HL-60/S4 treated with retinoic acid at 250 ng/mL for 4 days and 3 days (cell line): ENCODE results near the gene SLAIN2.

Experiments
- in situ Hi-C: fragments of 300-500 bp; cut with MboI; formaldehyde crosslinking; loops from 2 replicates; pipeline ENCODE4 v1.7.0; 2022; ENCODE audit warnings: low sequenced_read_pairs

SLAIN2 gene

GRCh38 chr4:48332661-48333060 is 8.7 kb upstream of the SLAIN2 start:
- in situ Hi-C loops: no loop called here

- in situ Hi-C loops: no loop called here
These were observed 7.7 kb upstream of the SLAIN2 start for GRCh38 chr4:48333587-48333986.

- in situ Hi-C loops: no loop called here
These were observed 7.1 kb upstream of the SLAIN2 start for GRCh38 chr4:48334236-48334635.

DNA sequence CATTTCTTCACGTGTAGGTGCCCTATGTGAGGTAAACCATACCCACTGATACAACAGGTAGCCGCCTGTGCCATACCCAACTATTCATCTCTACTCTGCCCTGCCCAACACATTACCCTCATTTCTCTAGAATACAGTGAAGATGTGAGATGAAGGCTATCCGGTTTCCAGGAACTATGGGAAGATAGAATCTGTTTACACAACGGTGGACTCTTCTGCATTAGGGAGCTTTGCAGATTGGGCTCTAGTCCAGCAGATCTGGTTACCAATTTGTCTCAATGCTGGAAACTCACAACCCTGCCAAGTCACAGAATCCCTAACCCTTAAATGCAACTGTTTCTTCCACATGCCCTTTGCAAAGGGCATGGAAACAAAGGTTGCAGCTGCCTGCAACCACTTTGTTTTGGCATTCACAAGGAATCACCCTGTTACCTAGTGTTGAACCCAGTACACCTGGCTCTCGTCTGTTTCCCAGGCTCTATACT is 6.4 kb upstream of the SLAIN2 start:
- in situ Hi-C loops: no loop called here

GRCh38 chr4:48336146-48336870 is 5.0 kb upstream of the SLAIN2 start:
- in situ Hi-C loops: no loop called here

DNA sequence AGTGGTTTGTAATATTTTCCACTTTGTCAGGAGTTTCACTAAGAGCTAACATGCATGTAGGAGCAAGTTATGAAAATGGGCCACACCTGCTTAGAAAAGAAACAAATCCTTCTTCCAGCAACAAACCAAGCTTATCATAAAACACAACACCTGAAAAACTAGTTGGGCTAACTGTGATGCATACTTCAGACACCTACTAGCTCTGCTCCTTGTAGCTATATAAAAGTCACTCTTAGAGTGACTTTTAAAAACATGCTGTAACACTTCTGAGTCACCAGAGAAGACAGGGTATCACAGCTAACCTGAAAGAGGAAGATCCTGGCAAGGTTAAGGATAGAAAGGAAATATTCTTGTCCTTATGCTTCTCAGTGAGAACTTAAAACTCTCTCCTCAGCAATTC is 3.6 kb upstream of the SLAIN2 start:
- in situ Hi-C loops: no loop called here

GRCh38 chr4:48339642-48340041 is 1.7 kb upstream of the SLAIN2 start:
- in situ Hi-C loops: no loop called here

- in situ Hi-C loops: no loop called here
These were observed 909 bp upstream of the SLAIN2 start for GRCh38 chr4:48340276-48340964.

DNA sequence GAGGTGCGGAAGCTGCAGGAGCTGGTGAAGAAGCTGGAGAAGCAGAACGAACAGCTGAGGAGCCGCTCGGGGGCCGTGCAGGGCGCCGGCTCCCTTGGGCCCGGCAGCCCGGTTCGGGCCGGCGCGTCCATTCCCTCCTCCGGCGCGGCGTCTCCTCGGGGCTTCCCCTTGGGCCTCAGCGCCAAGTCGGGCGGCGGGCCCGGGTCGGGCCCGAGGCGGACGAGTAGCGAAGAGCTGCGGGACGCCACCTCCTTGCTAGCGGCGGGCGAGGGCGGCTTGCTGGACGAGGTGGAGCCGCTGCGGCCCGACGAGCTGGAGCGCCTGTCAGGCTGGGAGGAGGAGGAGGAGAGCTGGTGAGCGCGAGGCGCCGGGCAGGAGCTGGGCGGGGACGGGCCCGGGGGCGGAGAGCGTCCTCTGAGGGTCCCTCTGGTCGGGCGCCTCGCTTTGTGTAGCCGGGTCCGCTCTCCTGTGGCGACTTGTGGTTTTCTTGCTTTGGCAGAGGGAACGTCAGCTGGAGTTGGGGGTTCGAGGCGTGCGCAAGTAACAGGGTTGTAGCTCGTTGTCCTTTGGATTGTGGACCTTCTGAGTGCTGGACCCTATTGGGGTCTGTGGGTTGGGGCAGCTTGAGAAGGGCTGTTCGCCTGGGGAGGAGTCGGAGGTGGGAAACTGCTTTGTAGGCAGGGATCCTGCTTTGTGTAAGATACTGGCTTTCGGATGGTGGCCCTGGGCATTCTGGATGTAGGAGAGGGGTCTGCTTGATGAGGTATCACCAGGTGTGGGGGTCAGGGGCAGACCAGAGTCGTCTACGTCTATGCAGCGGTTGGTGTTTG is 662 bp downstream of the SLAIN2 start:
- in situ Hi-C loops: no loop called here

GRCh38 chr4:48342606-48342880 is 1.2 kb downstream of the SLAIN2 start:
- in situ Hi-C loops: no loop called here

- in situ Hi-C loops: no loop called here
These were observed 1.7 kb downstream of the SLAIN2 start for GRCh38 chr4:48343035-48343434.

DNA sequence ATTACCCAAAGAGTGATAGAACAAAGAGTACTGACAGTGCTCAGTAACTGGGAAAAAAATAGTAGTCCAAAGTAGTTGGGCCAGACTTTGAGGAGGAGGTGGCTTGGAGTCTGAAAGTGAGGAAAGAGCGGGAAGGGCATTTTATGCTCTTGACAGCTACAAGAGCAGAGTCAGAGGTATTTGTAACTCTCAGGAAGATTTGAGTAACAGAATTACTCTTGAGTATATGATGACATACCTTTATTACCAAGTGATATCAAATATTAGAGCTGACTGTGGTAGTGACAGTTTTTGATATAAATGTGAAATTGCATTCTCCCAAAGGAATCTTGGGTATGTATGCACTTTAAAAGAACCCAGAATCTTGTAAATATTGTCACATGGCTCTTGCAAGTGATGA is 2.2 kb downstream of the SLAIN2 start:
- in situ Hi-C loops: no loop called here

DNA sequence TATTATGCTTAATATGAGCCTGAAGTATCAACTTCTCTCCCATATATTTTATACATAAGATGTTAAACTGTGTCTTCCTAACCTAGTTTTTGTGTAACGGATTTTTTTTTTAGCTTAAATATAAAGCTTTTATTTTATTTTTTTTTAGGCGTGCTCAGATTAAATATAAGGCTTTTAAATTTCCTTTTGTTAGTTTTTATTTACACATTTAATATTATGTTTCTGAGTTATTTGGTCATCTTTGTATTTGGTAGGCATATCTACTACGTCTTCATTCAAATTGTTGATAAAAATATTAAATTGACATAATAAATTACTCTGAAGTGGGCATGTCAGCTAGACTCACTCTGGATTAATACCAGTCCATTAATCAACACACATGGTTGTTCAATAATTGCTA is 4.2 kb downstream of the SLAIN2 start:
- in situ Hi-C loops: no loop called here

DNA sequence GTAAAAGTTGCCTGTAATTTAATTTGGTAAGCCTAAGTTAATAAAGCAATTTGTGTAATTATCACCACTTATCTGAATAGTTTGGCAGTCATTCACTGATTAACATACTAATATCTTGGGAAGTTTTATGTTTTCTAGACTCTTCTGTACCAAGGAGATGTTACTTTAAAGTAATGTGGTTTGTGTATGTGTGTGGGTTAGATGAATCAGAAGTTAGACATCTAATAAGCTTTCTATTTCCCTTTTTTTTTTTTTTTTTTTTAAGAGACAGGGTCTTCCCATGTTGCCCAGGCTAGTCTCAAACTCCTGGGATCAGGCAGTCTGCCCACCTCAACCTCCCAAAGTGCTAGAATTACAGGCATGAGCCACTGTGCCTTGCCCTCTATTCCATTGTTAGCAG is 5.3 kb downstream of the SLAIN2 start:
- in situ Hi-C loops: no loop called here

- in situ Hi-C loops: no loop called here
These were observed 6.1 kb downstream of the SLAIN2 start for GRCh38 chr4:48347282-48347921.

DNA sequence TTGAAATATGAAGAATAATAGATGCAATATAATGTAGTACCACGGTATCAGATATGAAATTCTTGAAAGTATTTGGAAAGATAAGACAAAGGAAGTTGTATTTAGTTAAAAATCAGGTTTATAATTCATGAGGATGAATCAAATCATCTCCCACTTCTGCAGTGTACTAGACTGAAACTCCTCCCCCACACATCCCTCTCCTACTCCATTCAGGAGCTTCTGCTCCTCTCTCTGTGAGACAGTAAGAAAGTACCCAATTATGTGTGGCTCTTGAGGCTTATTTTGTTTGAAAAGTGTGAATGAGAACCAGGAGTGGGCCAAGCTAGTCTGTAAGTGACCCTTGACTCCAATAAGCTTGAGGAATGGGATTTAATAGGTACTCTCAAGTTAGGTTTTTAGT is 9.5 kb downstream of the SLAIN2 start:
- in situ Hi-C loops: no loop called here

GRCh38 chr4:48352793-48353192 is 11.5 kb downstream of the SLAIN2 start:
- in situ Hi-C loops: no loop called here

DNA sequence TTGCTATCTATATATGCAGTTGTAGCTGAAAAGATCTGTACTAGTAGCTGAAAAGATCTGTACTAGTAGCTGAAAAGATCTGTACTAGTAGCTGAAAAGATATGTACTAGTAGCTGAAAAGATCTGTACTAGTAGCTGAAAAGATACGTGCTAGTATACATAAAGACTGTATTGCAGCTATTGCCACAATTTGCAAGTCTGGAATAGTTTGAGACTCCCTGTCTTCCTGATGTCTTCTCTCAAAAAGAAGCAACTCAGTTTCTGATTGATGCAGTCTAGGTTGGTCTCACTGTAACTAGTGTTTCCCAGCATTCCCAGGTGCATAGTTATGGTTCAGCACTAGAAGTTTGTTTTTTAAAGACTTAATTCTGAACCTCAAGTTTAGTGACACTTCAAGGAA is 15.0 kb downstream of the SLAIN2 start:
- in situ Hi-C loops: no loop called here

GRCh38 chr4:48360285-48361011 is 19.1 kb downstream of the SLAIN2 start:
- in situ Hi-C loops: no loop called here

DNA sequence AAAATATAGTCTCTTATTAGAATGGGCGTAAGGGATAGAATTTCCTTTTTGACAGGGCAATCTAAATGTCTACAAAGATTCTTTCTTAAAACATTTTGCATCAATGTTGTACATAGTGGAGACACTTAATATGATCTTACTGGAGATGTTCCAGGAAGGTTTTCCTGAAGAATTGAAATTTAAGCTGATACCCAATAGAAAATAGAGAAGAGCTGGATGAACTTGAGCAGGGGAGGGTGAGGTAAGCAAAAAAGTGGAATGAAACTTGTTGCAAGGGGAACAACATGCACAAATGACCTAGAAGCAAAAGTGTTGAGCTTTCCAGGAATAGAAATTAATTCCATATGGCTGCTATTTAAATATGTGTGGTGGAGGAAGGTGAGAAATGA is 19.7 kb downstream of the SLAIN2 start:
- in situ Hi-C loops: no loop called here

DNA sequence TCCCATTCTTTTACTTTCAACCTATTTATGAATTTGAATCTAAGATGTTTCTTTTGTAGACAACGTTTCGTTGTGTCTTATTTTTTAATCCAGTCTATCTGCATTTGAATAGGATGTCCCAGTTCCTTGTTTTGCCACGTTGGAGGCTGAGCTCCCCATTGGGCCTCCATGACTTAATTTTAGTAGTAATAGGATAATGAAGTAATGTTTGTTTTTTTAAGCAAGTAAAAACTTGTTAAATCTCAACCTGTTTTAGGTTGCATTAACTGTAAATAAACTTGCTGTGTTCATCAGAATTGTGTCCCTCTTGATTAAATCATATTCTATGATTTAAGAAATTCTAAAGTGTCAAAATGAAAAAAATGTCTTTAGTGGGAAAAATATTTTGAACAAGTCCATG is 25.3 kb downstream of the SLAIN2 start:
- in situ Hi-C loops: no loop called here
